ENCODE data around the gene WDR20.

GRCh38 chr14:102117852-102118251 is 21.8 kb upstream of the WDR20 start:
- TF ChIP-seq CTCF (IDR thresholded peaks at IDR 0.05) (no peak), MAX (IDR thresholded peaks at IDR 0.05; ENCODE audit: low read depth) (no peak), YY1 (IDR thresholded peaks at IDR 0.05; ENCODE audit: low read depth) (no peak), MXI1 (IDR thresholded peaks at IDR 0.05; ENCODE audit: low read depth, low read length) (no peak), REST (IDR thresholded peaks at IDR 0.05; ENCODE audit: low read depth, low read length) (no peak), TAF1 (IDR thresholded peaks at IDR 0.05; ENCODE audit: borderline replicate concordance, low read depth, low read length) (no peak), EP300 (IDR thresholded peaks at IDR 0.05; ENCODE audit: borderline replicate concordance in 1 of 2, low read depth in 1 of 2, low read length in 1 of 2) (no peak), POLR2AphosphoS5 (IDR thresholded peaks at IDR 0.05; ENCODE audit: low read depth, low read length) (no peak), SIN3A (IDR thresholded peaks at IDR 0.05; ENCODE audit: borderline replicate concordance, low read depth, low read length) (no peak), RAD21 (IDR thresholded peaks at IDR 0.05; ENCODE audit: low read length) (no peak), ZBTB33 (IDR thresholded peaks at IDR 0.05; ENCODE audit: borderline replicate concordance, low read depth) (no peak), EZH2phosphoT487 (IDR thresholded peaks at IDR 0.05; ENCODE audit: borderline replicate concordance, low read depth) (no peak), PBX3 (IDR thresholded peaks at IDR 0.05) (no peak), USF1 (IDR thresholded peaks at IDR 0.05; ENCODE audit: borderline replicate concordance, low read depth) (no peak)
